Measurements from ENCODE around the gene NACAD.

NACAD gene

DNA sequence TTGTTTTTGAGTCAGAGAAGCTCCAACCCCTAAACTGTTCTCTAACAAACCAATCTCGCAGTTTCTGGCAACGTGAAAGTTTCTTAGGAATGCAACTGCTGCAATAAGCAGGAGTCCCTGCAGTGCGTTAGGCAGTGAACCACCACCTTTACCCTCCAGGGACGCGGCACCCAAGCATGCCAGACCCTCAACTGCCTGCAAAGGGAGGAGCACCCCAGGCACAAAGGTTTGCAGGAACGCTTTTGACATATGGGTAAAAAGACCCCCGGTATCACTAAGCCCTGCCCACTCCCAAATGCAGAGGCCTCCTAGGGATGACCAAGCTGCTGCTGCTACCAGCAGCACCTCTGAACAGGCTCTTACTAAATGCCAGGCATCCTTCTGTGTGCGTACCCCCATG, 18.1 kb upstream of the NACAD start:
- H3K4me3 ChIP-seq (replicated peaks; ENCODE audit: low read depth, low read length): no peak overlapping the region
- no peak for DNase-seq (ENCODE audit: low read depth)
- TF ChIP-seq, protein P1, sequence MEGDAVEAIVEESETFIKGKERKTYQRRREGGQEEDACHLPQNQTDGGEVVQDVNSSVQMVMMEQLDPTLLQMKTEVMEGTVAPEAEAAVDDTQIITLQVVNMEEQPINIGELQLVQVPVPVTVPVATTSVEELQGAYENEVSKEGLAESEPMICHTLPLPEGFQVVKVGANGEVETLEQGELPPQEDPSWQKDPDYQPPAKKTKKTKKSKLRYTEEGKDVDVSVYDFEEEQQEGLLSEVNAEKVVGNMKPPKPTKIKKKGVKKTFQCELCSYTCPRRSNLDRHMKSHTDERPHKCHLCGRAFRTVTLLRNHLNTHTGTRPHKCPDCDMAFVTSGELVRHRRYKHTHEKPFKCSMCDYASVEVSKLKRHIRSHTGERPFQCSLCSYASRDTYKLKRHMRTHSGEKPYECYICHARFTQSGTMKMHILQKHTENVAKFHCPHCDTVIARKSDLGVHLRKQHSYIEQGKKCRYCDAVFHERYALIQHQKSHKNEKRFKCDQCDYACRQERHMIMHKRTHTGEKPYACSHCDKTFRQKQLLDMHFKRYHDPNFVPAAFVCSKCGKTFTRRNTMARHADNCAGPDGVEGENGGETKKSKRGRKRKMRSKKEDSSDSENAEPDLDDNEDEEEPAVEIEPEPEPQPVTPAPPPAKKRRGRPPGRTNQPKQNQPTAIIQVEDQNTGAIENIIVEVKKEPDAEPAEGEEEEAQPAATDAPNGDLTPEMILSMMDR (IDR thresholded peaks at IDR 0.05; ENCODE audit: low read length, missing control alignments): no peak

DNA sequence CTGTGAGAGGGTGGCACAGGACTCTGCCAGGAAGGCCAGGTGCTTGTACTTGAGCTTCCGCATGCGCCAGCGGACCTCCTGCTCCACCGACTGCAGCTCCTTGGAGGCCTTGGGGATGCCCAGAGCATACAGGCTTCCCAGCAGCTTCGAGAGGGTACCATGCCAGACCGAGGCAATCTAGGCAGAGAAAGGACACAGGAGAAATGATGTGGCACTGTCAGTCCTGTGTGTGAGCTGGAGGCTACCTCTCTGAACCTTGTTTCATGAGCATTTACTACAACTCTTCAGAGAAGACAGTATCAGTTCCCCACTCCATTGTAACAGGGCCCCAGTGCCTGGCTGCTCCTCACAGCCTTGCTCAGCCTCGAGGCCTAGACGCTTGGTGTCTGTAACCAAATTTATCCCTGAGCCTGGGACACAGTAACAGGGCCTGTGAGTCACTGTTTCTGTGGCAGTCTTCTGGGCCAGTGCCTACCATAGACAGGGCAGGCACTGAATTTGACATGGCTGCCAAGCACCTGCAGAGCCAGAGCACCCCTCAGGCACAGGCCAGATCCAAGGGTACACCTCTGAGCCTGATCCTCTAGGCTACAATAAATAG, 16.9 kb upstream of the NACAD start:
- TF ChIP-seq, protein P1 (IDR thresholded peaks at IDR 0.05; ENCODE audit: low read length, missing control alignments): no peak
- H3K4me3 ChIP-seq (replicated peaks; ENCODE audit: low read depth, low read length): no peak overlapping the region
- no peak for DNase-seq (ENCODE audit: low read depth)

DNA sequence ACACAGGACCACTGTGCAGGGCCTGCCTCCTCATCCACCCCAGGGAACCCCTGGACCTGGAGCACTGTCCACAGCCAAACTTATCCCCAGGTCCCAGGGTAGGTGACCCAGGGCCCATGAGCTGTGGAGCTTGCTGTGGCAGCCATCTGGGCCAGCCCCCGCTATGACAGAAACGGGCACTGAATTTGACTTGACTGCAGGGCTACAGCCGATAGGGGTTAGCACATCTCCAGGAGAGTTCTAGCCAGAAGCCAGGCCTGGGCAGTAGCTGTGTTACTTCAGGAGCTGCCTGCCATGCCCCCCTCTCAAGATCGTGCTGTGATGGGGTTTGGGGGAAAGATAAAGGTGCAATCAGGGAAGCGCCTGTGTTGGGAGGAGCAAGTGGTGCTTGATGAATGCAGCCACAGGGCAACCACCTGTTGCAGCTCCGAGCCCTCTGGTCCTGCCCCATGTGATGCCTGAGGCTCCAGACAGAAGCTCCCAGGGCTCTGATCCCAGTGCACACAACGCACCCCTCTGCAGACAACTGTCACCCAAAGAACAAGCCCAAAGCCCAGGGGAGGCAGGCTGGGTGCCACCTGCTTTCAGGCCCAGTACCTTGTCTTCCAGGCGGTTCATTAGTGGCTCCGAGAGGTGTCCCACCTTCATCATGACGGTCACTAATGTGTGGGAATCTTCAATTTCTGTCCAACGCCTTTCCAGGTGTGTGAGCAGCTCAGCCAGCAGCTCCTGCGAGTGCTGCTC, 16.2 kb upstream of the NACAD start:
- TF ChIP-seq, protein P1 (IDR thresholded peaks at IDR 0.05; ENCODE audit: low read length, missing control alignments): no peak
- no peak for DNase-seq (ENCODE audit: low read depth)
- H3K4me3 ChIP-seq (replicated peaks; ENCODE audit: low read depth, low read length): no peak overlapping the region

DNA sequence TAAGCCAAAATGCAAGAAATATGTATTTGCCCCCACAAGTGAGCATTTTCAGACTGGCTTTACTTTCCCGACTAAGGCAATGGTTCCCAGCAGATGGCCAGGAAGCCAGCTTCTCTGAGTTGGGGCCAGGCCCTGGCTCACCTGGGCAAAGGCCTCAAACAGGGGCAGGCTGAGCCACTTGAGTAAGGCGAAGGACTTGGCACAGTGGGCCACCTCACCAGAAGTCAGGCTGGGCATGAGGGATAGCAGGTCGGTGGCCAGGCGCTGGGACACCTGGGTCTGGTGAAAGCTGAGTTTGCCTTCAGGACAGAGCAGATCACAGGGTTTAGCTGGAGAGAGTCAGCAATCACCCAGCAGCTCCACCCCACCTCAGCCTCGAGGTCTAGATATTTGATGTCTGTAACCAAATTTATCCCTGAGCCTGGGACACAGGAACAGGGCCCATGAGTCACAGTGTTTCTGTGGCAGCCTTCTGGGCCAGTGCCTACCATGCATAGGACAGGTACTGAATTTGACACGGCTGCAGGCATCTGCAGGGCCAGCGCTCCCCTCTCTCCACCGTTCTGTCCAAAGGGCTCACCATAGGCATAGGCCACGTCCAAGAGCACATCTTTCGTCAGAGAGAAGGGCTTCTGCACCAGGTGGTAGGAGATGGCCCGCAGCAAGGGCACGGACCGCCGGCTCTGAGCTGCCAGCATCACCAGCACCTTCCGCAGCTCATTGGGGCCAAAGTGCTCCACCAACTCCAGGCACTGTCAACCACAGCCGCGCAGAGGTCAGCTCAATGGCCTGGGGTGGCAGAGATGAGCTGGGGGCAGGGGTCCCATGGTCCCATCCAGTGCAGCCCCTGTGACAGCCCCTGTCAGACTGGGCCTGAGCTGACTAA, 15.4 kb upstream of the NACAD start:
- no peak overlapping the region for H3K4me3 ChIP-seq (replicated peaks; ENCODE audit: low read depth, low read length)
- TF ChIP-seq, protein P1 (IDR thresholded peaks at IDR 0.05; ENCODE audit: low read length, missing control alignments): no peak
- DNase-seq (ENCODE audit: low read depth): no peak

DNA sequence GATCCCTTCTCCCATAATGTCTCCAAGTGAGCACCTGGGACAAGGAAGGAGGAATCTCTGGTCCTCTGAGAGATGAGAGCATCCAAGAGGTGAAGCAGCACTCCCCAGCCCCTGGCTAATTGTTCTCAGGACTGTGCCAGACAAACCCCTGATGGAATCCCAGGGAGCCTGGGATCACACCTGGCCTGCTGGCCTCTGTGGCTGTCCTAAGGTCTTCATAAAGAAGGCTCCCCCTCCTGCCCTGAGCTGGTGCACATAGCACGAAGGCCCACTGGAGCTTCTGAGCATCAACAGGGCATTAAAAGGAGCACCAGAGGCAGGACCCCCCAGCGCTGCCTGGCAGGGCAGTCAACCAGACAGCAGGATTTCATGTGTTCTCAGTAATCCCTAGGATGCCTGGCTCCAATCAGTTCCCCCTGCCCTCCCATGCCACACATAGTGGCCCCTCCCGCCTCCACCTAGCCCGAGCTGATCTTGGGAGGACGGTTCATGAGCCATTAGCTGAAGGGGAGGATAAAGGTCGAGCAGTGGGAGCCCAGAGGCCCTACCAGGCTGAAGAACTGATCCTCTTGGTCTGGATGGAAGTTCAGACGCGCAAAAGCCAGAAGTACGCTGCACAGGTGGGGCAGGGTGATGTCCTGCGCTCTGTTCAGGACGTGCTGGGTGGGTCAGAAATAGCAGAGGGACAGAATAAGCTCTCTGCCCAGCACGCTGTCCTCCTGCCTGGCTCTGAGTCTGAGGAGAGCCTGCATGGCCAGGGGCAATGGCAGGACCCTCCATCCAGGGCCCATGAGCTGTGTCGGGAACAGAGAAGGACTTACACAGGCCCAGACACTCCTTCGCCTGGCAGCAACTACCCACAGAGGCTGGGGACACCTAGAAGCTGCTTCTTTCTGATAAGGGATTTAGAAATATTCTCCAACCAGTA, 14.3 kb upstream of the NACAD start:
- TF ChIP-seq, protein P1 (IDR thresholded peaks at IDR 0.05; ENCODE audit: low read length, missing control alignments): no peak
- no peak overlapping the region for H3K4me3 ChIP-seq (replicated peaks; ENCODE audit: low read depth, low read length)
- DNase-seq (ENCODE audit: low read depth): no peak

DNA sequence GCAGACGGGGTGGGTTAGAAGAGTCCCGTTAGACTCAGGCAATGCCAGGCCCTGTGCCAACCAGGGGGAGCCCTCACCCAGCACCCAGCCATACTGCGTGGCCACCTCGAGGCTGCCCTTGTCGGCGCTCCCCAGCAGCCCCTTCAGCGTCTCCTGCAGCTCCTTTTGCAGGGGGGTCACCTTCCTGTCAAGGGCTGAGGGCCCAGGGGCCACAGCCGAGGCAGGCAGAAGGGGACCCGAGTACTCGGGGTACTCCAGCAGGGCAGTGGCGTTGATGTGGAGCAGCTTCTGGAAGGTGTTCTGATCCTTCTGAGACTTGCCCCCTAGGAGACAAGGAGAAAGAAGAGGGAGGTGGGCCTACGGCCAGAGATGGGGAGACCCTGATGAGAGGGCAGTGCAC, 13.0 kb upstream of the NACAD start:
- TF ChIP-seq, protein P1 (IDR thresholded peaks at IDR 0.05; ENCODE audit: low read length, missing control alignments): no peak
- no peak overlapping the region for H3K4me3 ChIP-seq (replicated peaks; ENCODE audit: low read depth, low read length)
- no peak for DNase-seq (ENCODE audit: low read depth)

Data from fibroblast of pulmonary artery (primary cell).